GM18526 (cell line): Measurements from ENCODE around the gene ACOT7.

Source experiments
- POLR2A ChIP-seq: IDR thresholded peaks from 3 replicates; pipeline ENCODE4 v1.6.1; 2011; ENCODE audit not compliant: insufficient read length; ENCODE audit errors: extremely low read depth

Gene ACOT7

GRCh38 chr1:6218375-6219164, 175.0 kb downstream of the ACOT7 start:
- TF ChIP-seq POLR2A, result no peak
